HCT116 (cell line): ENCODE results near the gene SLC30A7.

ENCODE experiments used
- ATF3 ChIP-seq: IDR thresholded peaks from 2 replicates; pipeline ENCODE4 v1.6.1; 2012
- EZH2phosphoT487 ChIP-seq: fragments of 200-600 bp; IDR thresholded peaks from 2 replicates; pipeline ENCODE4 v1.6.1; 2018; ENCODE audit warnings: antibody characterized with exemption, borderline replicate concordance
- POLR2A ChIP-seq: IDR thresholded peaks from 2 replicates; pipeline ENCODE4 v1.7.0; 2011; ENCODE audit warnings: borderline replicate concordance; ENCODE audit not compliant: insufficient read depth, insufficient read length; ENCODE audit errors: extremely low read depth
- YY1 ChIP-seq: IDR thresholded peaks from 2 replicates; pipeline ENCODE4 v1.6.1; 2011; ENCODE audit warnings: low read length, low read depth, moderate library complexity, mild to moderate bottlenecking; ENCODE audit not compliant: insufficient replicate concordance; ENCODE audit errors: extremely low read depth
- TF ChIP-seq, protein P1 (sequence below), 3 experiments: fragments of 200-600 bp in 1 of 3; sonication (generic) in 1 of 3; IDR thresholded peaks in 2 of 3; conservative IDR thresholded peaks in 1 of 3; 2 replicates each; pipeline ENCODE4 v1.5.1; 2012 to 2017; ENCODE audit warnings: low read depth in 2 of 3, low read length in 2 of 3, antibody characterized with exemption in 1 of 3, borderline replicate concordance in 1 of 3, control low read depth in 1 of 3, mild to moderate bottlenecking in 1 of 3, mixed read lengths in 1 of 3, mixed run types in 1 of 3, moderate library complexity in 1 of 3; ENCODE audit not compliant: insufficient read depth in 1 of 3

DNA sequence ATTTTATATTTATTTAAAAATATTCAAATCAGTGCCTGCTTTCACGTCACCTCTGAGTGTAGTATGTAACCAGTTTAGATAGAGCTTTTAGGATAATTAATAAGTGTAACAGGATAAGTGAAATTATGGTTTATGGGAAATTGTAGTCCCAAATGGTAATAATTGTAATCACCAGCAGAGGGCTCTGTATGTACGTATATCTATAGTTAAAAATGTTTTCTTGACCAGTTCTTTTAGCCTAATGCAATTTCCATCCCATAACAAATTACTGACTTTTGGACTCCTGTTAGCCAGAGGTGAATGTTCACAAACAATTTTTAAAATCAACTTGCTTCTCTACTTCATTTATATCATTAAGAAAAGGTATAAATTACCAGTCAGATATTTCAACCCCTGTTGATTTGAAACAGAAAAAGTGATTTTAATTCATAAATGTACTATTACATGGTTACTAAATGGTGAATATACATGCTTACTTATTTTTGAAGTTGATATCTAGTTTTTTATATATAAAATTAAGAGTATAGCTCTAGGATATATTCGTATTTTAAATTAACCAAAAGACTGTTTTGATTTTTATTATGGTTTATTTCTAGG lies 25.3 kb downstream of the SLC30A7 start:
- TF ChIP-seq POLR2A (no peak), YY1 (no peak), ATF3 (no peak), EZH2phosphoT487 (no peak)
- TF ChIP-seq, protein P1, sequence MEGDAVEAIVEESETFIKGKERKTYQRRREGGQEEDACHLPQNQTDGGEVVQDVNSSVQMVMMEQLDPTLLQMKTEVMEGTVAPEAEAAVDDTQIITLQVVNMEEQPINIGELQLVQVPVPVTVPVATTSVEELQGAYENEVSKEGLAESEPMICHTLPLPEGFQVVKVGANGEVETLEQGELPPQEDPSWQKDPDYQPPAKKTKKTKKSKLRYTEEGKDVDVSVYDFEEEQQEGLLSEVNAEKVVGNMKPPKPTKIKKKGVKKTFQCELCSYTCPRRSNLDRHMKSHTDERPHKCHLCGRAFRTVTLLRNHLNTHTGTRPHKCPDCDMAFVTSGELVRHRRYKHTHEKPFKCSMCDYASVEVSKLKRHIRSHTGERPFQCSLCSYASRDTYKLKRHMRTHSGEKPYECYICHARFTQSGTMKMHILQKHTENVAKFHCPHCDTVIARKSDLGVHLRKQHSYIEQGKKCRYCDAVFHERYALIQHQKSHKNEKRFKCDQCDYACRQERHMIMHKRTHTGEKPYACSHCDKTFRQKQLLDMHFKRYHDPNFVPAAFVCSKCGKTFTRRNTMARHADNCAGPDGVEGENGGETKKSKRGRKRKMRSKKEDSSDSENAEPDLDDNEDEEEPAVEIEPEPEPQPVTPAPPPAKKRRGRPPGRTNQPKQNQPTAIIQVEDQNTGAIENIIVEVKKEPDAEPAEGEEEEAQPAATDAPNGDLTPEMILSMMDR (IDR thresholded peaks at IDR 0.05 in 2 of 3, conservative IDR thresholded peaks at IDR 0.05 in 1 of 3; ENCODE audit: borderline replicate concordance in 1 of 3, insufficient read depth in 1 of 3, low read depth in 2 of 3, low read length in 2 of 3): peak; percentile 34 to 69 (median 66)
